ENCODE results near the gene HSPA6. TPM values are rescaled to one million over a fixed set of nuclear protein-coding genes. Genes with fewer than 3 reads are reported as not detected.

HSPA6 gene
- total RNA-seq, 1 experiment from 2014 or later, result 0.28 TPM

DNA sequence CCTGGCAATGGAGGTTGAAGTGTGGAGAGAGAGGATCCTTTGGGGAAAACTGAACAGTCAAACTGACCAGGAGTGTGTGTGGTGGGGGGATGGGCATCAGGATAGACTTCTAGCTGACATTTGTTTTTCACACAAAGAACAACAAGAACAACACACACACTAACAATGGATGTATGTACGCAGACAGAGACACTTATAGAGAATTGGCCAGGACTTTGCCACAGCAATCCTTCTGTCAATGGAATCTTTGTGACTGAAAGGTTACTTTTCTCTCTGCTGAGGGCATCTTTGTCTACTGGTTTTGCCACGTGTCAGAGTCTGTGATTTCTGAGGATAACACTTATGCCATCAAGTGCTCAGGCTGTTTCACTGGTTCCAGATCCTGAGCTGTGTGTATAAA is 31.5 kb upstream of the HSPA6 start:
- Histone ChIP-seq H3K4me3 (no peak overlapping the region), H3K9me3 (ENCODE audit: insufficient read depth, low read depth) (no peaks in the 10 kb centered on the region), H3K27ac (no peak overlapping the region), H4K20me1 (ENCODE audit: insufficient read depth) (no peaks in the 10 kb centered on the region), H3K9me2 (ENCODE audit: insufficient read depth) (no peaks in the 10 kb centered on the region), H3K36me3 (ENCODE audit: low read depth) (no peaks in the 10 kb centered on the region), H3K27me3 (ENCODE audit: insufficient read depth, low read depth) (peaks cover 20% of the 10 kb centered on the region; the same call in 1 of the 2 replicates), H3K79me2 (ENCODE audit: low read depth) (no peaks in the 10 kb centered on the region), H3K4me1 (replicated peaks; ENCODE audit: insufficient read depth) (no peaks in the 10 kb centered on the region), H3F3A (ENCODE audit: insufficient read depth, low read depth) (no peaks in the 10 kb centered on the region), H3K4me2 (no peak overlapping the region), H2AFZ (no peak overlapping the region)
- BruUV-seq (replicated peaks), result no TSS peak
- CTCF ChIA-PET, result no interaction called here
- DNase-seq, result no peak
- POLR2A ChIA-PET (ENCODE audit: unreplicated experiment), result no interaction called here
- TF ChIP-seq, protein P1, sequence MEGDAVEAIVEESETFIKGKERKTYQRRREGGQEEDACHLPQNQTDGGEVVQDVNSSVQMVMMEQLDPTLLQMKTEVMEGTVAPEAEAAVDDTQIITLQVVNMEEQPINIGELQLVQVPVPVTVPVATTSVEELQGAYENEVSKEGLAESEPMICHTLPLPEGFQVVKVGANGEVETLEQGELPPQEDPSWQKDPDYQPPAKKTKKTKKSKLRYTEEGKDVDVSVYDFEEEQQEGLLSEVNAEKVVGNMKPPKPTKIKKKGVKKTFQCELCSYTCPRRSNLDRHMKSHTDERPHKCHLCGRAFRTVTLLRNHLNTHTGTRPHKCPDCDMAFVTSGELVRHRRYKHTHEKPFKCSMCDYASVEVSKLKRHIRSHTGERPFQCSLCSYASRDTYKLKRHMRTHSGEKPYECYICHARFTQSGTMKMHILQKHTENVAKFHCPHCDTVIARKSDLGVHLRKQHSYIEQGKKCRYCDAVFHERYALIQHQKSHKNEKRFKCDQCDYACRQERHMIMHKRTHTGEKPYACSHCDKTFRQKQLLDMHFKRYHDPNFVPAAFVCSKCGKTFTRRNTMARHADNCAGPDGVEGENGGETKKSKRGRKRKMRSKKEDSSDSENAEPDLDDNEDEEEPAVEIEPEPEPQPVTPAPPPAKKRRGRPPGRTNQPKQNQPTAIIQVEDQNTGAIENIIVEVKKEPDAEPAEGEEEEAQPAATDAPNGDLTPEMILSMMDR (conservative IDR thresholded peaks at IDR 0.05), result no peak
- TF ChIP-seq EZH2 (IDR thresholded peaks at IDR 0.05; ENCODE audit: low read depth), result no peak
- intact Hi-C loops (cut with micrococcal nuclease; ENCODE audit: unreplicated experiment), result no loop called here

DNA sequence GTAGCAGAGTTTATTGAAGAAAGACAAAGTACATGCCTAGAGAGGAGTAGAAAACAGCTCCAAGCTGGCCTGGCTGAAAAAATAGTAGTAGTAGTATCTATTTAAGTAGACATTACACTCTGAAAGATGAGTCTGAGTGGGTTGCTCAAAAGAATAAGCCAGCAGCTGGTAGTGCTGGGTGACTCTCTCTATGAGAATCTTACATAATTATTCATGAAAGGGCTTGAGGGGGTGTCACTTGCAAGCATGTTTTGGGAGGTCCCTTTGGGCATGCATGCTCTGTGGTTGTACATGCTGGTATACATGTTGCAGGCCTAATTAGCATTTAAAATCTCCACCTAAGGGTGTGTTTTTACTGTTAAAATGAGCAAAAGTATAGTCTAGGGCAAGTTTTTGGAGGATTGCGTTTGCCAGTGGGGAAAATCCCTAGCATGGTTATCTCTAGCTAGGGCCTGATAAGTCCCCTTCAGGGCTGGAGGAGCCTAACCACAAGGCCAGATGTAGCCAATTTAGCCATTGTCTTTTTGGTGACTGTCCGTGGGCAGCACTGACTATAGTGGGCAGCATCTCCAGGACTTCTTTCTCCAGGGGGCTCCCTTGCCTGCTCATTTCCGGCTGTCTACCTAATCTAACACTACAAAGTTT is 30.1 kb upstream of the HSPA6 start:
- H3K36me3 ChIP-seq (ENCODE audit: low read depth), result no peaks in the 10 kb centered on the region
- BruUV-seq (replicated peaks), result no TSS peak
- H3K4me2 ChIP-seq, result no peak overlapping the region
- no peaks in the 10 kb centered on the region for H3K9me3 ChIP-seq (ENCODE audit: insufficient read depth, low read depth)
- peaks cover 20% of the 10 kb centered on the region; the same call in 1 of the 2 replicates for H3K27me3 ChIP-seq (ENCODE audit: insufficient read depth, low read depth)
- ChIA-PET CTCF (no interaction called here), POLR2A (ENCODE audit: unreplicated experiment) (no interaction called here)
- H3K4me1 ChIP-seq (replicated peaks; ENCODE audit: insufficient read depth), result no peaks in the 10 kb centered on the region
- no peak overlapping the region for H3K27ac ChIP-seq
- H2AFZ ChIP-seq, result no peak overlapping the region
- intact Hi-C loops (cut with micrococcal nuclease; ENCODE audit: unreplicated experiment), result no loop called here
- DNase-seq, result no peak
- no peaks in the 10 kb centered on the region for H3K79me2 ChIP-seq (ENCODE audit: low read depth)
- TF ChIP-seq EZH2 (IDR thresholded peaks at IDR 0.05; ENCODE audit: low read depth), result no peak
- no peak overlapping the region for H3K4me3 ChIP-seq
- H3F3A ChIP-seq (ENCODE audit: insufficient read depth, low read depth), result no peaks in the 10 kb centered on the region
- H3K9me2 ChIP-seq (ENCODE audit: insufficient read depth), result no peaks in the 10 kb centered on the region
- H4K20me1 ChIP-seq (ENCODE audit: insufficient read depth), result no peaks in the 10 kb centered on the region

DNA sequence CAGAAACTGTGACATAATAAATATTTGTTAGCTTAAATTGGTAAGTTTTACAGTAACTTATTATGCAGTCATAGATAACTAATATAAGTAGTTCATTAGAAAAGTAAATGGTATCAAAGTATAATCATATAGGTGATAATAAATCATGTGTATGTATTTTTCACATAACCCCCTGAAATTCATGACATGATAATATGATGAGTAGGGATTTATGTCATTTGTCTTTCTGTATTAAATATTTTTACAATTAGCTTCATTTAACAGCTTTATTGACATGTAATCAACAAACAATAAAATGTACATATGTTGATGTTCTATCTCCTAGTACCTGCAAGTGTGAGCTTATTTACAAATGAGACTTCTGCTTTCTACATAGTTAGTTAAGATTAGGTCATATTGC is 28.9 kb upstream of the HSPA6 start:
- H3K27ac ChIP-seq, result no peak overlapping the region
- DNase-seq, result no peak
- H3K79me2 ChIP-seq (ENCODE audit: low read depth), result no peaks in the 10 kb centered on the region
- H4K20me1 ChIP-seq (ENCODE audit: insufficient read depth), result no peaks in the 10 kb centered on the region
- H2AFZ ChIP-seq, result no peak overlapping the region
- no peaks in the 10 kb centered on the region for H3K4me1 ChIP-seq (replicated peaks; ENCODE audit: insufficient read depth)
- no peaks in the 10 kb centered on the region for H3K9me3 ChIP-seq (ENCODE audit: insufficient read depth, low read depth)
- TF ChIP-seq EZH2 (IDR thresholded peaks at IDR 0.05; ENCODE audit: low read depth), result no peak
- TF ChIP-seq, protein P1 (conservative IDR thresholded peaks at IDR 0.05), result no peak
- no TSS peak for BruUV-seq (replicated peaks)
- no peaks in the 10 kb centered on the region for H3F3A ChIP-seq (ENCODE audit: insufficient read depth, low read depth)
- H3K9me2 ChIP-seq (ENCODE audit: insufficient read depth), result no peaks in the 10 kb centered on the region
- no peak overlapping the region for H3K4me2 ChIP-seq
- no peaks in the 10 kb centered on the region for H3K36me3 ChIP-seq (ENCODE audit: low read depth)
- intact Hi-C loops (cut with micrococcal nuclease; ENCODE audit: unreplicated experiment), result no loop called here
- H3K4me3 ChIP-seq, result no peak overlapping the region
- ChIA-PET CTCF (no interaction called here), POLR2A (ENCODE audit: unreplicated experiment) (no interaction called here)
- peaks cover 13% of the 10 kb centered on the region; the same call in 1 of the 2 replicates for H3K27me3 ChIP-seq (ENCODE audit: insufficient read depth, low read depth)

DNA sequence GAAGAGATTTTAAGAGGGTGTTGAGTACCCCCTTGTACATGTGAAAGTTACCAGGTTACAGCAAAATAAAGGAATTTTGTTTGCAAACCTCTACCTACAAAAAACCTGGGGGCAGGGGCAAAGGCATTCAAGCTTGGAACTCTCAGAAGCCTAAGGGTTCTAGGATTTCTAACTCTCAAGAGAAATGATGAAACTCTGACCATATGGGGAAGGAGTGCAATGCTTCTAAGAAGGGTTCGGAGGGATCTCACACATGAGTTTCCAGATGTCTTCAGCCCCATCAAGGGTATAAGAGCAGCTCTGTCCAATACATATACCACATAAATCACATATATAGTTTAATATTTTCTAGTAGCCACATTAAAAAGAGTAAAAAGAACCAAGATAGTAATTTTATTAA is 26.4 kb upstream of the HSPA6 start:
- ChIA-PET CTCF (no interaction called here), POLR2A (ENCODE audit: unreplicated experiment) (no interaction called here)
- intact Hi-C loops (cut with micrococcal nuclease; ENCODE audit: unreplicated experiment), result no loop called here
- Histone ChIP-seq H3K9me3 (ENCODE audit: insufficient read depth, low read depth) (no peaks in the 10 kb centered on the region), H3K4me3 (no peak overlapping the region), H3K27ac (no peak overlapping the region), H2AFZ (no peak overlapping the region), H3K27me3 (ENCODE audit: insufficient read depth, low read depth) (no peaks in the 10 kb centered on the region; the same call in 1 of the 2 replicates), H3K4me2 (no peak overlapping the region), H3F3A (ENCODE audit: insufficient read depth, low read depth) (peaks cover 4% of the 10 kb centered on the region; the same call in 1 of the 2 replicates), H3K79me2 (ENCODE audit: low read depth) (no peaks in the 10 kb centered on the region), H4K20me1 (ENCODE audit: insufficient read depth) (no peaks in the 10 kb centered on the region), H3K36me3 (ENCODE audit: low read depth) (no peaks in the 10 kb centered on the region), H3K4me1 (replicated peaks; ENCODE audit: insufficient read depth) (no peaks in the 10 kb centered on the region), H3K9me2 (ENCODE audit: insufficient read depth) (no peaks in the 10 kb centered on the region)
- TF ChIP-seq EZH2 (IDR thresholded peaks at IDR 0.05; ENCODE audit: low read depth), result no peak
- TF ChIP-seq, protein P1 (conservative IDR thresholded peaks at IDR 0.05), result no peak
- BruUV-seq (replicated peaks), result no TSS peak
- DNase-seq, result no peak

Data from PC-9 (cell line).